GM18511 (cell line): Measurements from ENCODE around the gene URB1.
"Not testable (repeated sequence)": the region's sequence is repeated elsewhere in the genome, so short reads cannot be mapped to it uniquely, and the experiment has no call there.

Experiments
- ATAC-seq: cut with Tn5 transposase; IDR thresholded peaks from one replicate; pipeline ENCODE4 v1.9.1; 2021; ENCODE audit warnings: mild to moderate bottlenecking, moderate library complexity; ENCODE audit not compliant: unreplicated experiment

Gene URB1

GRCh38 chr21:32378956-32379355, 13.9 kb downstream of the URB1 start:
- ATAC-seq: no peak

- no peak for ATAC-seq
Observed at GRCh38 chr21:32377991-32378390, 14.8 kb downstream of the URB1 start.

GRCh38 chr21:32377506-32377905, 15.3 kb downstream of the URB1 start:
- no peak for ATAC-seq

GRCh38 chr21:32372755-32373154, 20.1 kb downstream of the URB1 start:
- ATAC-seq: no peak

GRCh38 chr21:32371913-32372314, 20.9 kb downstream of the URB1 start:
- ATAC-seq: no peak

GRCh38 chr21:32370998-32371766, 21.6 kb downstream of the URB1 start:
- ATAC-seq: no peak

GRCh38 chr21:32368961-32369360, 23.9 kb downstream of the URB1 start:
- not testable (repeated sequence) for ATAC-seq

GRCh38 chr21:32368386-32368785, 24.4 kb downstream of the URB1 start:
- ATAC-seq: no peak

- ATAC-seq: no peak
Observed at GRCh38 chr21:32367158-32367557, 25.7 kb downstream of the URB1 start.

GRCh38 chr21:32366191-32366590, 26.6 kb downstream of the URB1 start:
- ATAC-seq: no peak

GRCh38 chr21:32364796-32365195, 28.0 kb downstream of the URB1 start:
- no peak for ATAC-seq

GRCh38 chr21:32364387-32364786, 28.4 kb downstream of the URB1 start:
- ATAC-seq: no peak

- no peak for ATAC-seq
Observed at GRCh38 chr21:32360401-32360975, 32.3 kb downstream of the URB1 start.

- no peak for ATAC-seq
Observed at GRCh38 chr21:32359719-32360260, 33.0 kb downstream of the URB1 start.

- no peak for ATAC-seq
Observed at GRCh38 chr21:32356874-32357395, 35.9 kb downstream of the URB1 start.

GRCh38 chr21:32353002-32353711, 39.7 kb downstream of the URB1 start:
- ATAC-seq: no peak

GRCh38 chr21:32352526-32352925, 40.3 kb downstream of the URB1 start:
- ATAC-seq: no peak

GRCh38 chr21:32351428-32351827, 41.4 kb downstream of the URB1 start:
- no peak for ATAC-seq

GRCh38 chr21:32350981-32351380, 41.8 kb downstream of the URB1 start:
- no peak for ATAC-seq

GRCh38 chr21:32350211-32350980, 42.4 kb downstream of the URB1 start:
- no peak for ATAC-seq
